Tibial artery (tissue), 4 donors: ENCODE data around the gene NSL1.
"Not testable (repeated sequence)": the region's sequence is repeated elsewhere in the genome, so short reads cannot be mapped to it uniquely, and the experiment has no call there.

Source experiments
- DNase-seq, 2 donors: peaks; one replicate each; pipeline ENCODE4 v3.0.0-alpha.2; 2019
- H3K27ac ChIP-seq, 2 donors: fragments of 200-600 bp; sonication (generic) in 1 of 2; 1 replicate in 1 of 2; 2 replicates in 1 of 2; pipeline ENCODE4 v1.5.1; 2018 to 2019; ENCODE audit warnings: mild to moderate bottlenecking in 1 of 2
- H3K27me3 ChIP-seq, 2 donors: fragments of 200-600 bp; sonication (generic) in 1 of 2; one replicate each; pipeline versions ENCODE4 v1.5.1 to v1.6.0; 2016 to 2019
- H3K36me3 ChIP-seq, 3 donors: fragments of 200-600 bp; sonication (generic) in 2 of 3; one replicate each; pipeline ENCODE4 v1.5.1; 2016 to 2019; ENCODE audit warnings: mild to moderate bottlenecking in 2 of 3
- H3K4me1 ChIP-seq, 4 donors: fragments of 200-600 bp; sonication (generic) in 2 of 4; 1 replicate in 3 of 4; 2 replicates in 1 of 4; pipeline ENCODE4 v1.5.1; 2016 to 2019
- H3K4me3 ChIP-seq, 2 donors: fragments of 200-600 bp; sonication (generic) in 1 of 2; 1 replicate in 1 of 2; 2 replicates in 1 of 2; pipeline ENCODE4 v1.5.1; 2018 to 2019; ENCODE audit warnings: mild to moderate bottlenecking in 2 of 2
- H3K9me3 ChIP-seq, 3 donors: fragments of 200-600 bp; sonication (generic) in 1 of 3; one replicate each; pipeline ENCODE4 v1.5.1; 2016 to 2019
- CTCF ChIP-seq, 2 experiments: fragments of 200-600 bp in 1 of 2; fragments of 450-650 bp in 1 of 2; IDR thresholded peaks; one replicate each; pipeline ENCODE4 v1.5.1; 2017 to 2019; ENCODE audit warnings: antibody characterized with exemption in 2 of 2, mild to moderate bottlenecking in 1 of 2, moderate library complexity in 1 of 2
- intact Hi-C: fragments of 100-400 bp; cut with DNase I; formaldehyde crosslinking; loops from one replicate; pipeline ENCODE4 v1.15.0; 2023; ENCODE audit warnings: low total_unique reads

The NSL1 gene

GRCh38 chr1:212774584-212774983 lies 17.0 kb downstream of the NSL1 start:
- peaks cover 0 to 14% (median 5%) of the 10 kb centered on the region in 3 donors for H3K36me3 ChIP-seq
- no peak overlapping the region for H3K27ac ChIP-seq
- no peak for TF ChIP-seq CTCF (IDR thresholded peaks at IDR 0.05)
- no peak overlapping the region for H3K4me3 ChIP-seq
- intact Hi-C loops, result no loop called here
- no peaks in the 10 kb centered on the region for H3K27me3 ChIP-seq
- H3K4me1 ChIP-seq, result no peaks in the 10 kb centered on the region
- DNase-seq, result no peak
- peaks cover 0 to 10% (median 2%) of the 10 kb centered on the region in 3 donors for H3K9me3 ChIP-seq

- intact Hi-C loops, result no loop called here
- Histone ChIP-seq H3K36me3 (peaks cover 12 to 20% (median 12%) of the 10 kb centered on the region in 3 donors), H3K4me1 (no peaks in the 10 kb centered on the region), H3K9me3 (peaks cover 0 to 22% (median 17%) of the 10 kb centered on the region in 3 donors), H3K4me3 (no peak overlapping the region), H3K27me3 (no peaks in the 10 kb centered on the region), H3K27ac (no peak overlapping the region)
- TF ChIP-seq CTCF (IDR thresholded peaks at IDR 0.05), result no peak
- no peak for DNase-seq
These were observed 18.6 kb downstream of the NSL1 start for GRCh38 chr1:212773011-212773410.

GRCh38 chr1:212771341-212771740 lies 20.2 kb downstream of the NSL1 start:
- peaks cover 0 to 22% (median 17%) of the 10 kb centered on the region in 3 donors for H3K9me3 ChIP-seq
- peaks cover 12 to 14% (median 12%) of the 10 kb centered on the region in 3 donors for H3K36me3 ChIP-seq
- no peak overlapping the region for H3K27ac ChIP-seq
- TF ChIP-seq CTCF (IDR thresholded peaks at IDR 0.05), result no peak
- H3K27me3 ChIP-seq, result no peaks in the 10 kb centered on the region
- no peak overlapping the region for H3K4me3 ChIP-seq
- DNase-seq, result no peak
- intact Hi-C loops, result no loop called here
- H3K4me1 ChIP-seq, result no peaks in the 10 kb centered on the region

- no peak for TF ChIP-seq CTCF (IDR thresholded peaks at IDR 0.05)
- no peak overlapping the region for H3K4me3 ChIP-seq
- no peaks in the 10 kb centered on the region for H3K27me3 ChIP-seq
- no peak for DNase-seq
- peaks cover 0 to 22% (median 17%) of the 10 kb centered on the region in 3 donors for H3K9me3 ChIP-seq
- intact Hi-C loops, result no loop called here
- peaks cover 12 to 19% (median 17%) of the 10 kb centered on the region in 3 donors for H3K36me3 ChIP-seq
- no peak overlapping the region for H3K27ac ChIP-seq
- no peaks in the 10 kb centered on the region for H3K4me1 ChIP-seq
These were observed 22.0 kb downstream of the NSL1 start for GRCh38 chr1:212769459-212770167.

GRCh38 chr1:212766825-212767224 lies 24.8 kb downstream of the NSL1 start:
- H3K27ac ChIP-seq, H3K4me3 ChIP-seq, intact Hi-C loops, DNase-seq, H3K4me1 ChIP-seq, H3K27me3 ChIP-seq: not testable (repeated sequence)
- Histone ChIP-seq H3K36me3 (peaks cover 12 to 27% (median 21%) of the 10 kb centered on the region in 3 donors), H3K9me3 (peaks cover 0 to 22% (median 17%) of the 10 kb centered on the region in 3 donors)

GRCh38 chr1:212764718-212765281 lies 26.8 kb downstream of the NSL1 start:
- DNase-seq, intact Hi-C loops: not testable (repeated sequence)

More at GRCh38 chr1:212764718-212765281, 26.8 kb downstream of the NSL1 start:
- not testable (repeated sequence) for H3K4me1 ChIP-seq, H3K4me3 ChIP-seq, H3K27ac ChIP-seq, H3K27me3 ChIP-seq
- H3K36me3 ChIP-seq, result peaks cover 6 to 21% (median 19%) of the 10 kb centered on the region in 3 donors
- H3K9me3 ChIP-seq, result peaks cover 0 to 16% (median 12%) of the 10 kb centered on the region in 3 donors
